Stimulated activated CD8-positive, alpha-beta memory T cell treated with anti-CD3 and anti-CD28 coated beads, Interleukin-7, amount 100 ng/mL, for 24 hours (primary cell): ENCODE measurements around the gene DCXR.

Experiments used
- DNase-seq: peaks from one replicate; pipeline ENCODE4 v3.0.0-alpha.2; 2020; ENCODE audit warnings: low read depth

DCXR gene

GRCh38 chr17:81998212-81998611, 39.3 kb downstream of the DCXR start:
- no peak for DNase-seq

- DNase-seq: no peak
These were observed 40.6 kb downstream of the DCXR start for GRCh38 chr17:81996757-81997441.

GRCh38 chr17:81996232-81996756, 41.2 kb downstream of the DCXR start:
- DNase-seq: no peak

GRCh38 chr17:81995463-81996231, 41.9 kb downstream of the DCXR start:
- no peak for DNase-seq

GRCh38 chr17:81994593-81995462, 42.7 kb downstream of the DCXR start:
- no peak for DNase-seq

- DNase-seq: no peak
These were observed 43.5 kb downstream of the DCXR start for GRCh38 chr17:81993729-81994592.

- DNase-seq: no peak
These were observed 45.0 kb downstream of the DCXR start for GRCh38 chr17:81992306-81993102.

- no peak for DNase-seq
These were observed 45.7 kb downstream of the DCXR start for GRCh38 chr17:81991684-81992305.

GRCh38 chr17:81990836-81991683, 46.4 kb downstream of the DCXR start:
- DNase-seq: no peak

GRCh38 chr17:81987161-81987770, 50.2 kb downstream of the DCXR start:
- no peak for DNase-seq

- DNase-seq: no peak
These were observed 50.9 kb downstream of the DCXR start for GRCh38 chr17:81986606-81987005.
